ENCODE measurements around the gene CDC42EP1.

The CDC42EP1 gene

DNA sequence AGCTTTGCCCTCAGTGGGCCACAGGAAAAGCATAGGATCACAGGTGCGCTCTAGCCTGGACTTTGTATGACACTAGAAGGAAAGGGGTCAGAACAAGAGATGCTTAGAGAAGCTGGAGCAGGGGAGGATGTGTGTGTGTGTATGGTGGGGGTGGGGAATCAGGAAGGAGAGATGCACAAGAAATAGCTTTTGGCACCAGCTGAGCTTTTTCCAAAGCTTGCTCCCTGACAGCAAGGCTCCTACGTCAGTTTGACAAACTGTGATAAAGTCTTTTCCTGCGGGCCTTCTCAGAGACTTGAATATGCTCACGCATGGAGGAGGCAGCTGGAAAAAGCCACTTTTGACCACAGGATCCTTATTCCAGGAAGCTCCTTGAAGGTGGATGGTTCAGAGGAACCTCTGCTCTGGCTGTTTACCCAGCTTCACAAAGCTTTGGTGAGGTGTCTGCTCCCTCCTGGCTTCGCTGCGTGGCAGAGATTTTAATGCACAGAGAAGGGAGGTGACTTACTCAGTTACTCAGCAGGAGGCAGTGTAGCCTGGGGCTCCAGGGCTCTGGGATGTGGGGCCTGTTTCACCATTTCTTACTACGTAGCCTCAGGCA lies 3.9 kb downstream of the CDC42EP1 start:
- Histone ChIP-seq H3K36me3 (ENCODE audit: control insufficient read depth, insufficient read depth, low read length) (peaks cover 24% of the 10 kb centered on the region), H3K27me3 (ENCODE audit: control insufficient read depth, insufficient read depth, low read length) (no peaks in the 10 kb centered on the region), H3K9me3 (ENCODE audit: control insufficient read depth, low read length) (no peaks in the 10 kb centered on the region), H3K4me1 (ENCODE audit: control insufficient read depth, insufficient read depth, low read length) (peaks cover 81% of the 10 kb centered on the region), H3K4me3 (ENCODE audit: low read length) (peak overlapping the region; percentile 49), H3K9ac (ENCODE audit: low read length) (peak overlapping the region; percentile 97)

DNA sequence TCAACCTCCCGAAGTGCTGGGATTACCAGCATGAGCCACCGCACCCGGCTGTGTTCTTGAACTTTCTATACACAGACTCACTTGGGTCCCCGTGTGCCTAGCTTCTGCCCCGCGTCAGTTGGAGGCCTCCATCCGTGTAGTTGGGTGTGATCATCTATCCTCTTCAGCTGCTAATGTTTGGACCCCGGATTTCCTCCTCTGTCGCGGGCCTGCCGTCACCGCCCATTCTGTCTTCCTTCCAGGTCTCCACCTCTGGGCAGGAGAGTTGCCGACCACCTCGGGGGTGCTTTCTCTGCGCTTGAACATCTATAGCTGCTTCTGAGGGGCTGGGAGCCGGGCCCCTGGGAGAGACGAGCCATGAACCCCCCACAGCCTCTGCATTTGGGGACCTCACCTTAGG lies 5.5 kb downstream of the CDC42EP1 start:
- Histone ChIP-seq H3K4me3 (ENCODE audit: low read length) (no peak overlapping the region), H3K27me3 (ENCODE audit: control insufficient read depth, insufficient read depth, low read length) (no peaks in the 10 kb centered on the region), H3K9me3 (ENCODE audit: control insufficient read depth, low read length) (no peaks in the 10 kb centered on the region), H3K4me1 (ENCODE audit: control insufficient read depth, insufficient read depth, low read length) (peaks cover 91% of the 10 kb centered on the region), H3K36me3 (ENCODE audit: control insufficient read depth, insufficient read depth, low read length) (peaks cover 24% of the 10 kb centered on the region), H3K9ac (ENCODE audit: low read length) (peak overlapping the region; percentile 32)

DNA sequence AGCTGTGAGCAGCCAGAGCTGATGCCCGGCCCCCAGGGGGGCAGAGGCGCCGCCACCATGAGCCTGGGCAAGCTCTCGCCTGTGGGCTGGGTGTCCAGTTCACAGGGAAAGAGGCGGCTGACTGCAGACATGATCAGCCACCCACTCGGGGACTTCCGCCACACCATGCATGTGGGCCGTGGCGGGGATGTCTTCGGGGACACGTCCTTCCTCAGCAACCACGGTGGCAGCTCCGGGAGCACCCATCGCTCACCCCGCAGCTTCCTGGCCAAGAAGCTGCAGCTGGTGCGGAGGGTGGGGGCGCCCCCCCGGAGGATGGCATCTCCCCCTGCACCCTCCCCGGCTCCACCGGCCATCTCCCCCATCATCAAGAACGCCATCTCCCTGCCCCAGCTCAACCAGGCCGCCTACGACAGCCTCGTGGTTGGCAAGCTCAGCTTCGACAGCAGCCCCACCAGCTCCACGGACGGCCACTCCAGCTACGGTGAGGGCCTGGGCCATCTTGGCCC lies 6.1 kb downstream of the CDC42EP1 start:
- Histone ChIP-seq H3K36me3 (ENCODE audit: control insufficient read depth, insufficient read depth, low read length) (peaks cover 24% of the 10 kb centered on the region), H3K9ac (ENCODE audit: low read length) (peak overlapping the region; percentile 32), H3K4me1 (ENCODE audit: control insufficient read depth, insufficient read depth, low read length) (peaks cover 96% of the 10 kb centered on the region), H3K4me3 (ENCODE audit: low read length) (no peak overlapping the region), H3K9me3 (ENCODE audit: control insufficient read depth, low read length) (no peaks in the 10 kb centered on the region), H3K27me3 (ENCODE audit: control insufficient read depth, insufficient read depth, low read length) (no peaks in the 10 kb centered on the region)

DNA sequence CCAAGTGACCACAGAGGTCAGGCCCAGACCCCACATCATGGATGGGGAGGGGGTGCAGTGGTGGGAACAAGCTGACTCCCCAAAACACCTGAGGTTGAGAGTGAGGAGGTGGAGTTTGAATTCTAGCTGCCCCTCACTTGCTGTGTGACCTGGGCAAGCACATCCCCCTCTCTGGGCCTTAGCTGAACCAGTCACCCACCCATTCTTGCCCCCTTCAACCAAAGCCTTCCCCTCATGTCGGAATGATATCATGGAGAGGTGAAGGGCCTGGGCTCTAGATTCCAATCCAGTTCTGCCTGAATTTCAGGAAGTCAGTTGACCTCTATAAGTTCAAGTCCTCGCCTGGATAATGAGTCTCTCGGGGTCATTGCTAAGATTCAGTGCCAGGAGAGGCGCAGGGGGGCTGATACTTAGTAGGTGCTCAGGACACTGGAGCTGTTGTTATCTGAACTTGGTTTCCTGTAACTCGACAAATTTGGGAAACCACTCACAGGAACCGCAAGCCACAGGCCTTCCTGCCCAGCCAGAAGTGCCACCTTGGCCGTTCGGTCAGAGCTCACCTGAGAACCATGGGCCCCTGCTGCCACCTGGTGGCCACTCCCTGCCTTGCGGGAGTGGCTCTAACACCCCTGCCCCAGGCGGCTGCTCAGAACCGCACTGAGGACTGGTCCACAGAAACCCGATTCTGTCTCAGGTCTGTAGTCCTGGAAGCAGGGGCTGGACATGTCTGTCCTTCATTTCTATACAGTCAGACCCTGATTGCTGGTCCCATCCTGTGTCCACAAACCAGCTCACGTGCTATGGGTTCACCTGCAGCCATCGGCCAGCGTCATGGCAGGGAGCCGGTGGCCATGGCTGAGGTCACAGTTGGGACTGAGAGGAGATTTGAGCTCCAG lies 6.9 kb downstream of the CDC42EP1 start:
- Histone ChIP-seq H3K27me3 (ENCODE audit: control insufficient read depth, insufficient read depth, low read length) (no peaks in the 10 kb centered on the region), H3K36me3 (ENCODE audit: control insufficient read depth, insufficient read depth, low read length) (peaks cover 21% of the 10 kb centered on the region), H3K9ac (ENCODE audit: low read length) (peak overlapping the region; percentile 32), H3K4me3 (ENCODE audit: low read length) (no peak overlapping the region), H3K9me3 (ENCODE audit: control insufficient read depth, low read length) (no peaks in the 10 kb centered on the region), H3K4me1 (ENCODE audit: control insufficient read depth, insufficient read depth, low read length) (peaks cover 99% of the 10 kb centered on the region)

DNA sequence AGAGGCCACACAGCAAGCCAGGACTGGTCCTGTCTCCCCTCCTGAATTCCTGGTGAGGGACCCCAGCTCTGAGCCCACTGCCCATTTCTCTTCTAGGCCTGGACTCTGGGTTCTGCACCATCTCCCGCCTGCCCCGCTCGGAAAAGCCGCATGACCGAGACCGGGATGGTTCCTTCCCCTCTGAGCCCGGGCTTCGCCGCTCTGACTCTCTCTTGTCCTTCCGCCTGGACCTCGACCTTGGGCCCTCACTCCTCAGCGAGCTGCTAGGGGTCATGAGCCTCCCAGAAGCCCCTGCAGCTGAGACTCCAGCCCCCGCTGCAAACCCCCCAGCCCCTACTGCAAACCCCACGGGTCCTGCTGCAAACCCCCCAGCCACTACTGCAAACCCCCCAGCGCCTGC lies 7.7 kb downstream of the CDC42EP1 start:
- Histone ChIP-seq H3K9ac (ENCODE audit: low read length) (peak overlapping the region; percentile 32), H3K36me3 (ENCODE audit: control insufficient read depth, insufficient read depth, low read length) (peaks cover 18% of the 10 kb centered on the region), H3K9me3 (ENCODE audit: control insufficient read depth, low read length) (no peaks in the 10 kb centered on the region), H3K27me3 (ENCODE audit: control insufficient read depth, insufficient read depth, low read length) (no peaks in the 10 kb centered on the region), H3K4me1 (ENCODE audit: control insufficient read depth, insufficient read depth, low read length) (peaks cover 90% of the 10 kb centered on the region), H3K4me3 (ENCODE audit: low read length) (no peak overlapping the region)

DNA sequence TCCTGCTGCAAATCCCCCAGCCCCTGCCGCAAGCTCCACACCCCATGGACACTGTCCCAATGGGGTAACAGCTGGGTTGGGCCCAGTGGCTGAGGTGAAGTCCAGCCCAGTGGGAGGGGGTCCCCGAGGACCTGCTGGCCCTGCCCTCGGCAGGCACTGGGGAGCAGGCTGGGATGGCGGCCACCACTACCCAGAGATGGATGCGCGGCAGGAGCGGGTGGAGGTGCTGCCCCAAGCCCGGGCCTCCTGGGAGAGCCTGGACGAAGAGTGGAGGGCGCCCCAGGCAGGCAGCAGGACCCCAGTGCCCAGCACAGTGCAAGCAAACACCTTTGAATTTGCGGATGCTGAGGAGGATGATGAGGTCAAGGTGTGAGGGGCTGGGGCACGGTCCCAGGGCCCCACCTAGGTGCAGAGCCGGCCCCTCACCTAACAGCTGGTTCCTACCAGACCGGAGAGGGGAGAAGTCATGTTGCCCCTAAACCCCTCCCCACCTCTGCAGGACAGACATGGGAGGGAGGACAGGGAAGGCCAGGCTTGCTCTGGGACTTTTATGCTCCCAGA lies 8.2 kb downstream of the CDC42EP1 start:
- Histone ChIP-seq H3K4me3 (ENCODE audit: low read length) (no peak overlapping the region), H3K4me1 (ENCODE audit: control insufficient read depth, insufficient read depth, low read length) (peaks cover 85% of the 10 kb centered on the region), H3K9ac (ENCODE audit: low read length) (peak overlapping the region; percentile 59), H3K36me3 (ENCODE audit: control insufficient read depth, insufficient read depth, low read length) (peaks cover 18% of the 10 kb centered on the region), H3K9me3 (ENCODE audit: control insufficient read depth, low read length) (no peaks in the 10 kb centered on the region), H3K27me3 (ENCODE audit: control insufficient read depth, insufficient read depth, low read length) (no peaks in the 10 kb centered on the region)

DNA sequence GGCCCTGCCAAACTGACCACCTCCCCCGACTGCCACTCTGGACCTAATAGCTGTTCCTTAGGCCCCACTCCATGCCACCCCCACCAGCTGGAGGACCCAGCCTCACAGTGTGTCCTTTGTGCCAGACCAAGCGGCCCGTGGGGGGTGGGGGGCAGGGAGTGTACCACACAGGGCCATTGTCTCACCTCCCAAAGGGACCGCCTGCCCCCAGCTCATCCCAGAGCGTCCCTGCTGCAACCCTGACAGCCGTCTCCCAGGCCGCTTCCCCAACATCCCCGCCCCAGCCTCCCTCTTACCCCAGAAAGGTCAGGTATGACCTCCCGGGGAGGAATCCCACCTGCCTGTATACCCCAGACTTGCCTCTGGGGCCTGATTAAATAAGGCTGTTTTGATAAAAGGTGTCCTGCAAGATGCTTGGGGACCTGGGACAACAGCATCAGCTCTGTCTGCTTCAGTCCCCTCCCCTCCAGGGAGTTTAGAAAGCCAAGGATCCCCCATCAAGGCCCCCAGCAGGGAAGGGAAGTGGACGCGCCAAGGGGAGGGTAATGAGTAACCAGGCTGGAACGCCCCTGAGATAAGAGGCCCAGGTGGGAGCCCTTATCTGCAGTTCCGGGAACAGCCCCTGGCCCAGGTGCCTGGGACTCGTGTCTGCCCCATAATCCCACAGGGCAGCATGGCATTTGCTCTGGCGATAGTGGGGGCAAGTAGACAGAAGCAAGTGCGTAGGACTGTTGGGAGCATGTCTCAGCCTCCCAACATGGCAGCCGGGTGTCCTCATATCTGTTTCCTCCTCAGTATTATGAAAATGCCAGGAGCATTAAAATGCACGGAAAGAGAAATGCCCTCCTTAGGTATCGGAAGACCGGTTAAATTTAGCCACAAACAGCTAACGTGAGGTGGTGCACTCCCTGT lies 9.0 kb downstream of the CDC42EP1 start:
- H3K9me3 ChIP-seq (ENCODE audit: control insufficient read depth, low read length): no peaks in the 10 kb centered on the region
- H3K27me3 ChIP-seq (ENCODE audit: control insufficient read depth, insufficient read depth, low read length): no peaks in the 10 kb centered on the region
- peak overlapping the region; percentile 59 for H3K9ac ChIP-seq (ENCODE audit: low read length)
- no peak overlapping the region for H3K4me3 ChIP-seq (ENCODE audit: low read length)
- peaks cover 18% of the 10 kb centered on the region for H3K36me3 ChIP-seq (ENCODE audit: control insufficient read depth, insufficient read depth, low read length)
- peaks cover 80% of the 10 kb centered on the region for H3K4me1 ChIP-seq (ENCODE audit: control insufficient read depth, insufficient read depth, low read length)

DNA sequence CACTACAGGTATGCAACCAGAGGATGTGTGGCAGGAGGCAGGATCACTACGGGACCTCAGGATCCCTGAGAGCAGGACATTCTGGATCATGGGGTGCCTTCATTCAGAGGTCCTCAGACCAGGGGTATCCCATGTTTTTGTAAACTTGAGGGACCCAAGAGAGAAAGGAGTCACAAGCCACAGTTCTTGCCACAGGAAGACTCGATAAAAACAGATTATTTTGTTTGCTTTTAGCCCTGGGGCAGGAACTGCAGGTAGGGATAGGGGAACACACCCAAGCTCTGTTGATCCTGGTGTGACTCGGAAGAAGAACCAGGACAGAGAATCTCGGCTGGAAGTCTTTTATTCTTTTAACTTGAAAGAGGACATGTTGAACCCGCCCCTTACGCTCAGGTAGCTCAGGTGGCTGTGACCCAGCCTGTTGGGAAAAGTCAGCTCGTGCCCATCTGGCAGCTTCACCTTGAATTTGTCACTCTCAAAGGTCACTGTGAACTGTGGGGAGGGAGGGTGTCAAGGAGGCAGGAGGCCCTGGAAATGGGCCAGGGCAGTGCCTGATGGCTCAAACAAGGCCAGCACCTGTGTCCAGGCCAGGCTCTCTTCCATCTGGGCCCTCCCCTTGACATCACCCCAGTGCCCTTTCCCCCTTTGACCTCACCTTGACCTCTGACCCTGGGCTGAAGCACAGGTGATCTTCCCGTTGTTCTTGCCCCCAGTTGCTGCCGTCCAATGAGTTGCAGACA lies 9.8 kb downstream of the CDC42EP1 start:
- Histone ChIP-seq H3K36me3 (ENCODE audit: control insufficient read depth, insufficient read depth, low read length) (peaks cover 18% of the 10 kb centered on the region), H3K9ac (ENCODE audit: low read length) (peak overlapping the region; percentile 59), H3K27me3 (ENCODE audit: control insufficient read depth, insufficient read depth, low read length) (no peaks in the 10 kb centered on the region), H3K4me3 (ENCODE audit: low read length) (no peak overlapping the region), H3K4me1 (ENCODE audit: control insufficient read depth, insufficient read depth, low read length) (peaks cover 78% of the 10 kb centered on the region), H3K9me3 (ENCODE audit: control insufficient read depth, low read length) (no peaks in the 10 kb centered on the region)

DNA sequence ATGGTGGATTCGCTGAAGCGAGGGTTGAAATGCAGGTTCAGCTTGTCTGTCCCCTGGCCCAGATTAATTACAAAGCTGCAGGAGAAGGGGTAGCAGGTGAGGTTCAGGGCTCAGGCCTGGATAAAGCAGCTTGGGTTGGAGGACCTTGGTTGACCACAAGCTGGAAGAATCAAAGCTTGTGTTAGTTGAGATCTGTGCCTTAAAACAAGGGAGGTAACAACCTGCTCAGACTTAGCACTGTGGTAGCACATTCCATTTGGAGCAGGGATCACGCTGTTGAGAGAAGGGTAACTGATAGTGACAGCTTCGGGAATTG lies 10.3 kb downstream of the CDC42EP1 start:
- H3K36me3 ChIP-seq (ENCODE audit: control insufficient read depth, insufficient read depth, low read length): peaks cover 18% of the 10 kb centered on the region
- peak overlapping the region; percentile 59 for H3K9ac ChIP-seq (ENCODE audit: low read length)
- H3K4me3 ChIP-seq (ENCODE audit: low read length): no peak overlapping the region
- peaks cover 73% of the 10 kb centered on the region for H3K4me1 ChIP-seq (ENCODE audit: control insufficient read depth, insufficient read depth, low read length)
- H3K9me3 ChIP-seq (ENCODE audit: control insufficient read depth, low read length): no peaks in the 10 kb centered on the region
- no peaks in the 10 kb centered on the region for H3K27me3 ChIP-seq (ENCODE audit: control insufficient read depth, insufficient read depth, low read length)

DNA sequence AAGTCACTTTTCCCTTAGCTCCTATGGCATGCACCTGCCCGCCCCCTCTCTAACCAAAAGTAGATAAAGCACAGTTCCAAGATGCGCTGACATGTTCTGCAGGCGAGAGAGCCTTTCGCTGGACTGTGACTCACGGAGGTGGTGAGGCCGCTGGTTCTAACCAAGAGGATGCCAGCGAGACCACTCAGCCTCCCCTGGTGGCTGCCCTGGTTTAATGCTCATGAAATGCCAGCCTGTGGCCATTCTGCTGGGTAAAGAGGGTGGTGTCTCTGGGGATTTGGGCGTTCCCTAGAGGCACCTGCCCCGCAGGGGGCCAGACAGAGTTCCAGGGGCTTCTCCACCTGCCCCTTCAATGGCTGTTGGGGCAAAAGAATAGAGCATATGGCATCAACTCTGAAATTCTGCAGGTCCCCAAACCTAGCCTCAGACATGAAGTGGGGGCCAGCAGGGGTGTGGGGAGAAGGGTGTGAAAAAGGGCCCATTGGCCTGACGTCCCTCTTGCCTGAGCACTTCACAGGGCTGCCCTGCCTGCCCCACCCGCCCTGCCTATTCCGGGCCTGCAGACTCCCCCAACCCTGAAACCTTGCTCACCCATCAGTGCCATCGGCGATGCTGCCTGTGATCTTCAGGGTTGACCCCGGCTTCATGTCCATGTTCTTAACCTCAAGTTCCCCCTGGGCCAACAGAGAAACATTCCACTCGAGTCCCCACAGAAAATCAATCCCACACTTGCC lies 11.1 kb downstream of the CDC42EP1 start:
- Histone ChIP-seq H3K9ac (ENCODE audit: low read length) (peak overlapping the region; percentile 52), H3K4me1 (ENCODE audit: control insufficient read depth, insufficient read depth, low read length) (peaks cover 65% of the 10 kb centered on the region), H3K27me3 (ENCODE audit: control insufficient read depth, insufficient read depth, low read length) (no peaks in the 10 kb centered on the region), H3K9me3 (ENCODE audit: control insufficient read depth, low read length) (no peaks in the 10 kb centered on the region), H3K36me3 (ENCODE audit: control insufficient read depth, insufficient read depth, low read length) (peaks cover 16% of the 10 kb centered on the region), H3K4me3 (ENCODE audit: low read length) (no peak overlapping the region)

DNA sequence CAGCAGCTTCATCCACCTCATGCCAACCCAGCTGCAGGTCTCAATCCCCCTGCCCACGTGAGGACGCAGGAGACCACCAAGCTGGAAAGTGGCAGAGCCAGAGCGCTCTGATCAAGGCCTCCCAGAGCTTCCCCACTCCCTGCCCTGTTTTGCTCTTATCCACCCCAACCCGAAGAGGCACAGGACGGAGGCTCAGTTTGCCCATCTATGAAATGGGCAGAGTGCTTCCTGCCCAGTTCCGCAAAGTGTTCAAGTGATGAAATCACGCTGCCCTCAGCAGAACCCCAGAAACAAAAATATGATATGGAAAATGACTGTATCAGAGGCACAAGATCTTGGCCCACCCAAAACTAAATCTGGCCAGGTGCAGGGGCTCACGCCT lies 11.7 kb downstream of the CDC42EP1 start:
- no peak overlapping the region for H3K9ac ChIP-seq (ENCODE audit: low read length)
- no peaks in the 10 kb centered on the region for H3K27me3 ChIP-seq (ENCODE audit: control insufficient read depth, insufficient read depth, low read length)
- H3K9me3 ChIP-seq (ENCODE audit: control insufficient read depth, low read length): no peaks in the 10 kb centered on the region
- no peak overlapping the region for H3K4me3 ChIP-seq (ENCODE audit: low read length)
- peaks cover 59% of the 10 kb centered on the region for H3K4me1 ChIP-seq (ENCODE audit: control insufficient read depth, insufficient read depth, low read length)
- H3K36me3 ChIP-seq (ENCODE audit: control insufficient read depth, insufficient read depth, low read length): peaks cover 11% of the 10 kb centered on the region

All from mucosa of stomach (tissue), 1 donor.